ENCODE data around the gene L3MBTL4.
"Not testable (repeated sequence)": the region's sequence is repeated elsewhere in the genome, so short reads cannot be mapped to it uniquely, and the experiment has no call there.

L3MBTL4 gene

DNA sequence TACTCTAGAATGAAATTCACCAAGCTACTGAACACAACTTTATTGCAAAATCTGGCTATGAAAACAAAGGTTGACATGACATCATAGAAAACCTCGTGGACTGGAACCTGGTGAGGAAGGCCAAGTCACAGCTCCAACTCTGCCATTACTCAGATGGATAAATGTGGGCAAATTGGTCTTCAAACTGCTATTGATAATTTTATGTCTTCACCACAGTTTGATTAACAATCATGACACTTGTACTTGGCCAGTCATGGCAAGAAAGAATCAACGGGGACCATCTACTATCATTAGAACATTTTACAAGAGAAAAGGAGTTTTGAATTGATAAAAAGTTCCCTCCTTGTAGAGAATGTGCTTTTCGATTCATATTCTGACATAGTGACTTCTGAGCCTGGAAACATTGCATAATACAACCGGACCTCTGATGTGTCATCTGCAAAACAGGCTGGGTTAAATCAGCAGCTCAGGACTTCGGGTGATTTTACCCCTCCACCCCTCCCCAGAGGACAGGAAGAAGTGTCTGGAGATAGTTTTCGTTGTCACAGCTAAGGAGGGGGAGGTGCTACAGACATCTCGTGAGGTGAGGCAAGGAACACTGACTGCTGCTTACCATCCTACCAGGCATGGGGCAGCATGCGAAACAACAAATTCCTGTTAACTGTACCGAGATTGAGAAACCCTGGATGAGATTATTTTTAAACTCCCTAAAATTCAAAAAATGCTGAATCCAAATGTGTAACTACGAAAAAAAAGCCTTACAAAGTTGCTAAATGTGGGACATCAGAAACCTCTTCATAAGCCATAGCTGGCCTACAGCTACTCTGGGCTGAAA lies 8.4 kb downstream of the L3MBTL4 start:
- DNase-seq = no peak

DNA sequence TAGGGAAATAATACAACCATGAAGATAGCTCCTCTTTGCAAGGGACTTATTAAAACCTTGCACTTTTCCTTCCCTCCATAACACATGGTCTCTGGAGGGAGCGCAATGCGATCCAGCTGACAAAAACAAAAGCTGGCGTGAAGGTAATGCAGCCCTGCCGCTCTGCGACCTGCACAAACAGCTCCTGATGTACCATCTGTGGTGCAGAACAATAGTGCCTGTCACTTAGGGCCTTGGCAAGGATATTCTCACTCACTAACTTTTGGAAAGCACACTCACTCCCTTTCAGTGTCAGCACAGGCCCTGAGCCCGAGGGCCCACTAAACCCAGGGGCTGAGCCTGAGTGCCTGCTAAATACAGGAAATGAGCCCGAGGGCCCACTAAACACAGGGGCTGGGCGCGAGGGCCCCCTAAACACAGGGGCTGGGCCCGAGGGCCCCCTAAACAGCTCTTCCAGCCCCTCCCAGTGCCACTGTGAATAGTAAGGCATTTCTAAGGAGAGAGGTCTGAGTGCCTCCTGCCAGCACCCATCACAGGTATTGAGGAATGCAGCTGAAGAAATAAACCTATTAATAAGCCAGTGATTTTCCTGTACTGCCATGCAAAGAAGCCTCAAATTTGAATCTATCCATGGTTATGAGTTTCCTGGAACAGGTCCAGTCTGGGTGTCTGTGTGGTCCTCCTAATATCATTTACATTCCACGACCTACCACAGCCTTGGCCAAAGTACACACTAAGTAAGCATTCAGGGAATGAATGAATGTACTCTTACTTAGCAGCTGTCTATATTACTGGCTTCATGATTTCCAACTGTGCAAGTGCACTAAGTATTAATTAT lies 9.3 kb downstream of the L3MBTL4 start:
- DNase-seq = no peak

DNA sequence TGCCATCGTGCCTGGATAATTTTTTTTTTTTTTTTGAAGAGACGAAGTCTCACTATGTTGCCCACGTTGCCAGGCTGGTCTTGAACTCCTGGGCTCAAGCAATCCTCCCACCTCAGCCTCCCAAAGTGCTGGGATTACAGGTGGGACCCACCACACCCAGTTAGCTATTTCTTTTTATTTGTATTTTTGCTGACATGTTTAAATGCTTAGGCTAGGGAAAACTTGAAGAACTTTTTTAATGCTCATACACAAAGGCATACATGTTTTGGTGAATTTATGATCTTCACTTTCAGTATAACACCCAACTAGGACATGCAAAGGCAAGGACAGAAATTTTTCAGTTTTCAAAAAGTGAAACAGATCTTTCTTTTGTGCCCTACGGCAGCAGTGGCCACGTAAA lies 9.9 kb downstream of the L3MBTL4 start:
- DNase-seq = no peak

GRCh38 chr18:6401687-6402086 lies 13.0 kb downstream of the L3MBTL4 start:
- no peak for DNase-seq

GRCh38 chr18:6399776-6400175 lies 14.9 kb downstream of the L3MBTL4 start:
- DNase-seq = no peak

GRCh38 chr18:6397931-6398566 lies 16.7 kb downstream of the L3MBTL4 start:
- no peak for DNase-seq

DNA sequence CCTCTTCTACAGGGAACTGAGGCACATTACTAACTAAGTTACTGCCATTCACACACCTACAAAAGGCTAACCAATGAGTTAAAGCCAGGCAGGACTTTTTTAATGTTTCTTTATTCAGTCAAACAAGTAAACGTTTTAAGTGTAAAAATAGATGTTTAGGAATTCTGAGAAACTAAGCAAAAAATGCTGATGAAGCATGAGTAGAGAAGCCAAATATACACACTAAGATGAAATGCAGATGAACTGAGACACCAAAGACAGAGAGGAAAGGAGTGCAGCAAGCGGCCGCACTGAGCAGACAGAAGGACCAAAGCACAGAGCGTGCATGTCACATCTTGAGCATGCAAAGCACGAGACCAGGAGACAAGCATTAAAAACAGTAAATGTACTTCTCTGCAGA lies 17.9 kb downstream of the L3MBTL4 start:
- DNase-seq = no peak

DNA sequence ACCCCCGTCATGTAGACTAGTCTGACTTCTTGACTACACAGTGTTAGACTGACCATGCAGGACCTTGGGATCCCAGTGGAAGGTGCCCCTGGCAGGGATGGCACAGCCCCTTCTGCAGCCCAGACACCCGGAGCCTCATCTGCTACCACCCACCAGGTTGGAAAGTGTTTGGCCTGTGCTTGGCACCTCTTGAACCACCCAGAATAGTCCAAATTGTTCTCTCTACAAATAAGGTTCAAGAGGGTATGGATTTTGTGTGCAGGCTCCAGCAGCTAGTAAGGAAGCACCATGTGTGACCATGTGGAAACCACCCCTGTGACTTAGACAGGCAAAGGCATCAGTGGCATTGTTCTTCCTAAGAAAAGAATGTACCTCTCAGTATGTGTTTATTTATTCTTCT lies 18.4 kb downstream of the L3MBTL4 start:
- DNase-seq = no peak

DNA sequence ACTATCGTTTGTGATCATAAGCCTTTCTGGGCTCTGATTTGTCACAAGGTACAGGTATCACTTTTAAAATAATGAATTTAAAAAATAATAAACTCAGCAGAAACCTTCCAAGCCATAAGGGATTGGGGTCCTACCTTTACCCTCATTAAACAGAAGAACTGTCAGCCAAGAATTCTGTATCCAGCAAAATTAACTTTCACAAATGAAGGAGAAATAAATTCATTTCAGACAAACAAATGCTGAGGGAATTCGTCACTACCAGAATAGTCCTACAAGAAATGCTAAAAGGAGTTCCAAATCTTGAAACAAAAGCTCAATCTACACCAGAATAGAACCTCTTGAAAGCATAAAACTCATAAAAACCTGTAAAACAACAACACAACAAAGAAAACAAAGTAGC lies 25.7 kb downstream of the L3MBTL4 start:
- DNase-seq = no peak

DNA sequence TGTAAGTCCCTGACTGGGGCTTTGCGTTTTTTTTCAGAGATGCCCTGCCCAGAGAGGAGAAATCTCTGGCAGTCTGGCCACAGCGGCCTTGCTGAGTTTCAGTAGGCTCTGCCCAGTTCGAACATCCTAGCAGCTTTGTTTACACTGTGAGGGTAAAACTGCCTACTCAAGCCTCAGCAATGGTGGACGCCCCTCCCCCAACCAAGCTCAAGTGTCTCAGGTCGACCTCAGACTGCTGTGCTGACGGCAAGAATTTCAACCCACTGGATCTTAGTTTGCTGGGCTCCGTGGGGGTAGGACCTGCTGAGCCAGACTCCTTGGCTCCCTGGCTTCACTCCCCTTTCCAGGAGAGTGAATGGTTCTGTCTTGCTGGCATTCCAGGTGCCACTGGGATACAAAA lies 31.7 kb downstream of the L3MBTL4 start:
- no peak for DNase-seq

GRCh38 chr18:6377473-6377872 lies 37.2 kb downstream of the L3MBTL4 start:
- not testable (repeated sequence) for DNase-seq

- DNase-seq = no peak
These were observed 38.1 kb downstream of the L3MBTL4 start for GRCh38 chr18:6376433-6377229.

DNA sequence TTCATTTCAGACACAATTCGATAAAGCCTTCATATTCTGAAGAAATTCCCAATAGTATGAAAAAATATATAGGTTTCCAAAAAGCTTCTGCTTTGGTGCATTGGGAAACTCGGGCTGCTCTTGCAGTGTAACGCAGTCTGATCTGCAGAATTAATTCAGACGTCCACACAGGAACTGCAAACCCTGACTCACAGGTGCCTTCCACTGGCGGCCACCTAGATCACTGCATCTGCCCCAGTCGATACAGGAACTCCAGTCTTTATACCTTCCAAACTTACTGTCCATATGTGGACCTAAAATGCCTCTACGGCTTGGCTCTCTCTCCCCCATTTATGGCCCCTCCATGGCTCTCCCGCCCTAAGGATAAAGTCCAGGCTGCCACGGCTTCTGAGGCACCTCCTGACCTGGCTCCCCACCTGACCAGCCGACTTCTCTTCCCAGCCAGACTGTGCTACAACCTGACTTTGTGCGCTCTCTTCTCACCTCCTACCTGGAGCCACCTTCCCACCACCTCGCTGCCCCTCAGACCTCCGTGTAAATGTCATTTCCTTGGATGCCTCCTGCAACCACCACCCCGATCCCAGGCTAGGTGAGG lies 39.7 kb downstream of the L3MBTL4 start:
- no peak for DNase-seq

DNA sequence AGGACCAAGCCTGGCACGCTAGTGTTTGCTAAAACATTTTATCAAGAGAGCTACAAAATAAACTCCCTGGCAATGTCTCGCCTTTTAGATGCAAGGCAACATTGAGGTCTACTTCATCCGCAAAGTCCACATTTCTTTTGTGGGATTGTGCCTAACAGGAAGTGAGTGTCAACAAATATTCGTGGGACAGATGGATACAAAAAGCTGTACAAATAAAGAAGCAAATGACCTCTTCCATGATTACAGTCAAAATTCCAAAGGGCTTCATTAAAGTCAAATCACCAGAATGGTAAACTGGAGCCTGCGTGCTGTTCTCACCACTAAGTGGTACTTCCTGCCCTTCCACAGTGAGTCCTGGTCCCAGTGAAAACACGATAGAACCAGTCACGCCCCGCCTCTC lies 40.4 kb downstream of the L3MBTL4 start:
- no peak for DNase-seq

DNA sequence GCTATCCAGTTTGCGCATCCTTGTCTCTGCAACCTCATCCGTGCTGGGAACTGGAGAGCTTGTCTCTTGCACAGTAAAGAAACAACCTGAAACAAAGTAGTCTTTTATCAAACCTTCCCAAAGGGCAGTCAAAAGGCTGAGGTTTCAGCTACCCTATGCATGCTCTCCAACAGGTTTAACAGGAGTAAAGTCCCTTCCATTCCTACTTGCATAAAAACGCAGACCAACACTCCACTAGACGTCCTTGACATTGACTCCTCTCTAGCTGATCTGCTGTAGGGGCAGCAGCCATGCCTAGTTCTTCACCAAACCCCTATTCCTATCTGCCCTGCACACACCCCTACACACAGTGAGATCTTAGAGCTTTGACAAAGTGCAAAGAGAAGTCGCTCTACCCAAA lies 41.5 kb downstream of the L3MBTL4 start:
- no peak for DNase-seq

DNA sequence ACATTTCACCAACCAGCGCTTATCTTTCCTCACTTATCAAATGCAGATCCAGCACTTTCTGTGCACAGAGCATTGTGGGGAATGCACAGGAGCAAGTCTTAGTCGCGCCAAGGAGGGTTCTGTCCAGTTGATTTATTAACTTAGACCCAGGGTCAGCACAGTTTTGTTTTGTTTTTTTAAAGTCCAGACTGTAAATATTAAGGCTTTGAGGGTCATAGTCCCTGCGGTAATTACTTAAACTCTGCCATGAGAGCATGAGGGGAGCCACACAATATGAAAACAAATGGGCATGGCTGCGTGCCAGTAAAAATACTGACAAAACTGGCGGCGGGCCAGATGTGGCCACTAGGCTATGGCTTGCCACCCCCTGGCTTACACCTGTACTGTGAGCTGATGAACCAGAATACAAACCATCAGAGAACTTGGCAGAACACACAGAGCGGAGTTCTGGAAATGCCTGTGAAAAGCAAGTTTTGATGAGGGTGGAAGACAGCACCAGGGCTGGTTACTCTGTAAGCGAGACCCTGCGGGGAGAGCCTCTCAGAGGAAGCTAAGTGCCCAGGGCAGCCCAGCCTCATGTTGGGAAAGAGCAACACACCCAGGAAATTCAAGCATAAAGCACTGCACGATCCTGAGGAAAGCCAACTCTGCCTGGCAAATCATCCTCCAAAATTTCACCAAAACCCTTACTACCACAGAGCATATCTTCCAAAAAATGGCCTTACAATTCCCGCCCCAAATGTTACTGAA lies 43.6 kb downstream of the L3MBTL4 start:
- DNase-seq = no peak

GRCh38 chr18:6370410-6370809 lies 44.3 kb downstream of the L3MBTL4 start:
- no peak for DNase-seq

- no peak for DNase-seq
These were observed 46.7 kb downstream of the L3MBTL4 start for GRCh38 chr18:6368017-6368416.

DNA sequence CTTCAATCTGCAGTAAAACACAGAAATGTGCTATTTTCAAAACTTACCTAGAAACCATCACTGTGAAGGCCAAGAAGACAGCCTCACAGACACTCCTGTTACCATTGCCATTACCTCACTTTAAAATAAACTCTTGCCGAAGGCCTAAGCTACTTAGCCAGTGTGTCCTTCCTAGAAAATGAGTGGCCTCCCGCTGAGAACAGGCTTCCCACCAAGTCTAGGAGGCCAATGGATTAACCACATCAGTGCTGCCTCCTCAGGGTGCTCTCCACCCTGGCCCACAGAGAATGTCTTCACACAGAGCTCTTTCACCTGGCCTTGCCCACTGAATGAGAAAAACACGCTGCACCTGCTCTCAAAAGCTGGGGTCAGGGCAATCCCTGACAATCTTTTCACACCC lies 47.5 kb downstream of the L3MBTL4 start:
- no peak for DNase-seq

DNA sequence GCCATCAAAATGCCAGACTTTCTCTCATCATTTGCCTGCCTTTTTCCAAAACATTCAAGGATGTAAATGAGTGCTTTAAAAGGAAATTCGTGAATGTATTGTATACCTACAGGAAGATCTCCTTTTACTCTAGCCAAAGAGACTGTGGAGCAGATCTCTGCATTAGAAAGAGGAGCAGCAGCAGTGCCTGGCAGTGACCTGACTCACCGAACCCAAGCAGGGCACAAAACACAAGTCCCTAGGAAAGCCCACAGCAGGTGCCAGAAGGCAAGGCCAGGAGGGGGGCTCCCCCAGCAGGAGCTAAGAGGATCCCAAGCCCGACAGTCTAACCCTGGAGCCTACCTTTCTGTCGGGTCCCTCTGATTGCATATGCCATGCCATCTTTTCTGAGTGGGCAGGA lies 47.9 kb downstream of the L3MBTL4 start:
- no peak for DNase-seq

DNA sequence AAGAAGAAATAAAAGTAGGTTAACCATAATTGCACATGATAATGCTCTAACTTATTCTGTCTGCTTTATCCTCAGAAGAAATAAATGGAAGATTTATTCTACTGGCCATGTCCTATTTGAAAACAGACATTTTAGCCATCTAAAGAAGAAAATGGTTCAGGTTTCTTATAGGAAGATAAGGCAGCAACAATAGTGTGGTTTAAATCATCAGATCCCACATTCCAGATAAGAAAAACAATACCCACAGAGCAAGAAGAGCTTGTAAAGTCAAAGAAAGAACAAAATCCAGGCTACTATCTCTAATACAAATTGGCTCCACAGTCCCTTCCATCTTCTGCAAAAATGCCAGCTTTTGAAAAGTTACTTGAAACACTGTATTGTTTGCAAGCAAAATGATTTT lies 49.3 kb downstream of the L3MBTL4 start:
- DNase-seq = no peak

GRCh38 chr18:6363216-6363615 lies 51.5 kb downstream of the L3MBTL4 start:
- DNase-seq = no peak
